HuH-7.5 (cell line): ENCODE measurements around the gene RABGGTA.
"Not testable (repeated sequence)": the region's sequence is repeated elsewhere in the genome, so short reads cannot be mapped to it uniquely, and the experiment has no call there.

ENCODE experiments used
- DNase-seq: peaks from one replicate; pipeline ENCODE4 v3.0.0; 2011; ENCODE audit warnings: low spot score

The RABGGTA gene

DNA sequence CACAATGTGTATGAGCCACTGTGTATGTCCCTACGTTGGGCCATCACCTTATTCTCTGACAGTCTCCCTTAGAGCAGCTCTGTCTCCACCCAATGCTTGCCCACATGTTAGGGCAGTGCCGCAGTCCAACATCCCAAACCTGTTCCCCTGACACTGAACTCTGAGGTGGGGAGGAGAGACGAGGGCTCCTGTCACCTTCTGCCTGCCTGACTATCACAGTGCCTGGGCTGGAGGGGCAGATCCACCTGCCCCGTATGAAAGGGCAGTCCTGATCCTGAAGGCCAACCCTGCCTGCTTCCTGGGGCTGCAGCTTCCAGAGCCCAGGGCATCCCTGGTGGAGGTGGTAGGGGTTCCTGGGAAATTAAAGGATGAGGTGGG, 10.6 kb downstream of the RABGGTA start:
- DNase-seq: no peak

DNA sequence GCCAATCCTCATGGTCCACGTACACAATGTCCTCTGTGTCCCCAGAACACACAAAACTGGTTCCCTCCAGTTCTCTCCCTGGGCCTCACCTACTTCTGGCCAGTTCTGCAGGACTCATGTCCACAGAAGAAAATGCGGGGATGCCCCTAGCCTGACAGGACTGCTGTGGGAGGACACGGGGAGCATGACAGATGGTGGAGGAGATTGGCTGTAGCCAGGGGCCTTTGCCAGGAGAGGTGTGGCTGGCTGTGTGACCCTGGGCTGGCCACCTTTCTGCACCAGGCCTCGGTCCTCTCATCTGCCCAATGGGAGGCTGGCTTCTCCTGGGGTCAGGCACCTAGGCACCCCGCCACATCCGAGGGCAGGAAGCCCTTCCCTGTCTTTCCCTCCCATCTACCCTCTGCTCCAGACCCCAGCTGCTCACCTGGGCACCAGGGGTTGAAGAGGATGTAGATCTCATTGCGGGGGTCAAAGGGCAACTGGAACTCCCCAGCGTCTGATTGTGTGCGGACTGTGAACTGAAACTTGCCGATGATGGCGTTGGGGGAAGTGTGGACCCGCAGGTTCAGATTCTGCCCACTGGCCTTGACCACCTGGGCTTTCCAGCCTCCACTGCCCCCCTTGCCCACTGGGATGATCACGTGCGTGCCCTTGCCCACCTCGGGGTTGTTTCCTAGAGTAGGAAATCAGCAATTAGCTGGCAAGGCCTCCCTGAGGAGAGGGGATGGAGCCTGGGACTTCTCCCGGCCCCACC, 11.2 kb downstream of the RABGGTA start:
- no peak for DNase-seq

DNA sequence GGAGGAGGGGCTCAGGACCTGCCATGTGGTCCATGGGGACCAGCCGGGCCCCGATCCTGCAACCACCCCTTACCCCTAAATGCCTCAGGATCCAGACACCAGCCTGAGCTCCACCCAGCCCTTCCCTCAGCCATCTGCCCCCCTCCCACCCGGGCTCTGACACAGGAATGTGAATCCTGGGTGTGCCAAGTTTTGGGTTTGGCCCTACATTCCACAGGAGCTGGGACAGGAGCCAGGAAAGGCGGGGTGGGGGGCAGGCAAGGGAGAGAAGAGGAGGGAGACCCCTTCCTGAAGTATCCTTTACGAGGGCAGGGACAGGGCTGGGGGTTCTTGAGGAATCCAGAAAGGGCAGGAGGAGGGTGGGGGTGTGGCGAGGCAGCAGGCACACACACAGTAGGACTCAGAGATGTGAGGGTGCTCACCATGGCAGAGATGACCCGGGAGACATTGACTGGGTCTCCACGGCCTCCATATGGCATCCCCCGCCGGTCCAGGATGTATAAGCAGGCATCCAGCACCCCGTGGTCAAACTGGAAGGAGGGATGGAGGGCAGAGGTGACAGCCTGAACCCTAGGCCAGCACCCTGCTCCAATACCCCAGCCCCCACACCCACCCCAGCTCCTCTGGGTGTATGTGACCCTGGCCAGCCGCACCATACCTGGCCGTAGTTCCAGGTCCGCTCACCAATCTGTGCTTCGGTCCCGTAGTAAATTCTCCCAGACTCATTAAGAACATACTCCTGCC, 11.9 kb downstream of the RABGGTA start:
- DNase-seq: no peak

DNA sequence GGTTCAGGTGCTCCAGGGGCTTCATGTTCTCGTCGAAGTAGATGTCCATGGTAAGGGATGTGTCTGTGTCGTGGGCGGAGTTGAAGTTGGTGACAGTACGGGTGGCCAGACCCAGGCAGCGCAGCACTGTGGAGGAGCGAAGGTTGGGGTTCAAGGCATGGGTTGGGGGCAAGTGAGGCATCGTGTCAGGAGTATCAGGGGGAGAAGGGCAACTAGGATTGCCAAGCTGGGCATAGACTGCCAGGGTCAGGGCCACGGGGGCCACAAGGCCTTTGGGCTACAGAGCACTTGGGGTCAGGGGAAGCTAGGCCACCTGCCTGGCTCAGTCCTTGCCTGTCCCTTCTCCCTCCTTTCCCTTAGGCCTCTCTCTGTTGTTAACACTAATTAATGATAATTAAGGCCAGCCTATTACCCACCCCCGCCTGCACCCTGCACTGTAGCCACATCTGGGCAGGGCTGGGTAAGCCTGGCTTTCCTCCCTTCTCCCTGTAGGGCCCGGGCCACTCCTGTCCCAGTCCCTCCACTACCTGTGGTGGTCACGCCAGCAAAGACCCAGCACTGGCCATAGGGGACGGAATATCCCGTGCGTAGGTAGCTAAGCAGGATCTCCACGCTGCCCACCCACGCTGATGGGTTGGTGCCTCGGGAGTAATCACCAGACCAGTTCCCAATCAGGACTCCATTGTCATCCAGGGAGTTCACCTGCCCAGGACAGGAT, 12.7 kb downstream of the RABGGTA start:
- DNase-seq: no peak

- no peak for DNase-seq
These were observed 13.3 kb downstream of the RABGGTA start for GRCh38 chr14:24258119-24258518.

- no peak for DNase-seq
These were observed 14.4 kb downstream of the RABGGTA start for GRCh38 chr14:24256960-24257359.

DNA sequence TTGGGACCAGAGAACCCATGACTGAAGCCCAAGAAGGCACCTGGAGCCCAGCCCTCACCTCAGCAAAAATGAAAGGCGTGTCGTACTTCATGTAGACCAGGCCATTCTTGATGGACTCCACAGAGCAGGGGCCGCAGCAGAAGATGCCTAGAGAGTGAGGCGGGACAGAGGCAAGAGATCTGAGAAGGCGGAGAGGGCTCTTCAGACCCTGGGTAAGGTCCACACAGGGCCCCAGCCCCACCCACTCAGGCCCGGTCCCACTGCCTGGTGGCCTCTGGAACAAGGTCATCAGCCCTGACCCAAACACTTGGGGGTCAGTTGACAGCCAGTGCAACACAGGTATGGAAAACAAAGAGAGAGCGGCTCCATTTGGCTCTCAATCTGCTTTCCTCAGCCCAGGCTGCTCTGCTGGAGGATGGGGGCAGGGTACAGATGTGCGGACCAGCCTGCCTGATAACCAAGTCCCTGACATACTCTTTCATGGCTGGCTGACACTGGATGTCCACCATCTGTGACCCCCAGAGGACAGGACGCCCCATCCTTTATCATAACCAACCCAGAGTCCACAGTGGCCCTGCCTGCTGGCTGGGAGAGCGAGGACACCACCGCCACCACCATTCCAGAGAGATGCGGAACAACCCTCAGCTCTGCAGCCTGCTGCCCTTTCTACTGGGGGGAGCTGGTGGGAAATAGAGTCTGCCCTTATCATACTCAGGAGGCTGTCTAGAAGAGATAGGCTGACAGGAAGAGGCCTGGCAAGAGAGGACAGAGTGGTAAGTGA, 15.3 kb downstream of the RABGGTA start:
- DNase-seq: no peak

DNA sequence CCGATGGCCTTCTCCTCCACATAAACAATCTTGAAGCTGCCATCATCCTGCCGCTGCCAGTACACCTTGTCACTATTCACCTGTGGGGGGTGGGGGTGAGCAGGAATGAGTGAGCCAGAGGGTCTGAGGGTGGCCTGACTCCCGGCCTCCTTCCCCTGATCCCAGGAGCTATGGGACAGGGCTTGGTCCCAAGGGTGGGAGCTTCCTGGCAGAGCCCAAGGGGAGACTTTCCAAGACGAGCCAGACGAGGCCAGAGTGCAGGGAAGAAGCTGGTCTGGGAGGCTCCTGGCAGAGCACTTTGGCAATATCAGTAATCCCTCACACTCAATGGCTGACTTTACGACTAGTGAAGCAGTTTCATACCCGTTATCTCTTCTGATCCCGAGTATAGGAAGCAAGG, 16.0 kb downstream of the RABGGTA start:
- DNase-seq: no peak

DNA sequence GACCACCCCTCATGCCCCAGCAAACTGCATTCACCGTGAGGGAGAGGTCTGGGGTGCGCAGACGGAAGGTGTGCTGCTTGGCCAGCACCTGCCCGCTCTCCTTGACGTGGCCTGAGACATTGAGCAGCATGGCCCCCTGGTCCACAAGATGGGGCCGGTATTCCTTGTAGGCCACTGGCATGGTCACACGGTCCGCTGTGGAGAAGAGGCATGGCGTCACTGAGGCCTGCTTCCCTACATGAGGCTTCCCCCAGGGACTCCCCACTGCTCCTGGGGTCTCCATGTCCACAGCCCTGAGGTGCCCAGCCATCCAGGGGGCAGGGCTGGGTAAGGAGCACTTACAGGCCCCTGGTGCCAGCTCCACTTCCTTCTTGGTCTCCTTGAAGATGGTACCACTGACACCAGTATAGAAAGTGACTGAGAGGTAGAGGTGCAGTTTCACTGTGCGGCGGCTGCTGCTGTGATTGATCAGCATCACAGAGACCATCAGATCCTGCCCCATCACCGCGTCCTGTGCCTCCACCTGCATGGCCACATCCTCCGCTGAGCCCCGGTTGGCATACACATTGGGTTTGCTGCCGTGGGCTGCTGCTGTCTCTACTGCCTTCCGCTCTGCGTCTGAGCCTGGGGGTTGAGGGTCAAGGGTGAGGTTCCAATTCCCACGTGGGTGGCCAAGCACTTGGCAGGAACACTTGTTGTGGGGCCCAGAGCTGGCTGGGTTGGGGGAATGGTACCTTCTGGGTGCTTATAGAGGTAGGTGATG, 16.6 kb downstream of the RABGGTA start:
- no peak for DNase-seq

DNA sequence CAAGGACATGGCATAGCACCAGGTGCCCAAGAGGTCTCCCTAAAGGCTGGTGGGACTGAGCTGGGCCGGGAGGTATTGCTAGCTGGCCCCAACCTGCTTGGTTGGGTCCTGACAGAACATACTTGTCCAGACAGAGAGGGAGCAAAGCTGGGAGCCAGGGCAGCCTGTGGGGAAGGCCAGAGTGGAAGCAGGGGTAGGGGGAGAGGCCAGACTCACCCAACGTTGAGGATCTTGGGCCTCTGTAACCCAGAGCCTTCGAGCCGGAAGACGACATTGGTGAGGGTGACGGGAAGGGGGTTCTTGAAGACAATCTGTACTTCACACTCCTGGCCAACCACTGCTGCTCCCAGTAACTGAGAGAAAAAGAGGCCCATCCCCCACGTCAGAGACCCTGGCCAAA, 17.5 kb downstream of the RABGGTA start:
- DNase-seq: no peak

- no peak for DNase-seq
These were observed 18.9 kb downstream of the RABGGTA start for GRCh38 chr14:24252289-24253124.

DNA sequence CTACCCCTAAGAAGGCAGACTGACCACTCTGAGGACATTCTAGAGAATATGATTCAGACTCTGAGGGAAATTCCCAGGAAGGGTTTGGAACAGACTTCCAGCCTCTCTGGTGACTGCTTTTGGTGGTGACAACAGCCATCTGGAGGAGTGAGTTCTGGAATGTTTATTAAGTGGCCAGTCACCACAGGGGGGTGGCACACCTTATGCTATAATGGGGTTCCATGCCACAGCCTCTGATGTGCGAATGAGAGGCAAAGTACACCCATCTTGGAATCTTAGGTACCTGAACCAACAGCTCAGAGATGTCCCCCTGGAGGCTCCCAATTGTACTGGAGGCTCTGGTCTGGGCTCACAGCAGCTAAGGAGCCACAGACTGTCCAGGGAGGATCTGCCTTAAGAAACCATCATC, 19.5 kb downstream of the RABGGTA start:
- DNase-seq: no peak

GRCh38 chr14:24250354-24250753, 21.0 kb downstream of the RABGGTA start:
- DNase-seq: no peak

GRCh38 chr14:24249230-24250021, 22.0 kb downstream of the RABGGTA start:
- no peak for DNase-seq

DNA sequence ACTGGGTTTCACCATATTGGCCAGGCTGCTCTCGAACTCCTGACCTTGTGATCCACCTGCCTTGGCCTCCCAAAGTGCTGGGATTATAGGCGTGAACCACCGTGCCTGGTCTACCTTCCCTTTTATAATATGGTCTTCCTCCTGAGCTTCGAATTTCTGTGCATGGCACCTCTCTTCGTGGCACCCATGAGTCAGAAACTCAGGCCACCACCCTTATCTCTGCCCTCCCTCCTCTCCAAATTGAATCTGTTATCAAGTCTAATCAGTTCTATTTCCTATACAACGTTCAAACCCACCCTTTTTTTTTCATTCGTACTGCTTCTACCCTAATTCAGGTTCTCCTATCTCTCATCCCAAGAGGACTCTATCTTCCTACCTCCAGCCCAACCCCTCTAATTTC, 24.0 kb downstream of the RABGGTA start:
- no peak for DNase-seq

DNA sequence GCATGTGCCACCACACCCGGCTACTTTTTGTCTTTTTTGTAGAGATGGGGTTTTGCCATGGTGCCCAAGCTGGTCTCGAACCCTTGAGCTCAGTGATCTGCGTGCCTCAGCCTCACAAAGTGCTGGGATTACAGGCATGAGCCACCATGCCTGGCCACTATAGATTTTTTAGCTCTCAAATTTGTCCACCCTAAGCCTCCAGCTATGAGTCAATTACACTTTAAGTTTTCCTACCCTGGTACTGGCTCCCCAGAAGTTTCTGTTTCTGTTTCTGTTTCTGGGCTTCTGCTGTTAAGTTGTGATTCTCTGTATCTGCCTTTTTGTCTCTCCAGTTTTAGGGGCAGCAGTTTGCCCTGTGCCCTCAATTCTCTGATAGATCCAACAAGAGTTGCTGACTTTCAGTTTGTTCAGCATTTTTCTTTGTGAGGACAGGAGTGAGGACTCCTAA, 24.6 kb downstream of the RABGGTA start:
- DNase-seq: no peak

- DNase-seq: not testable (repeated sequence)
These were observed 26.0 kb downstream of the RABGGTA start for GRCh38 chr14:24245350-24245749.

- no peak for DNase-seq
These were observed 28.0 kb downstream of the RABGGTA start for GRCh38 chr14:24243336-24243836.

DNA sequence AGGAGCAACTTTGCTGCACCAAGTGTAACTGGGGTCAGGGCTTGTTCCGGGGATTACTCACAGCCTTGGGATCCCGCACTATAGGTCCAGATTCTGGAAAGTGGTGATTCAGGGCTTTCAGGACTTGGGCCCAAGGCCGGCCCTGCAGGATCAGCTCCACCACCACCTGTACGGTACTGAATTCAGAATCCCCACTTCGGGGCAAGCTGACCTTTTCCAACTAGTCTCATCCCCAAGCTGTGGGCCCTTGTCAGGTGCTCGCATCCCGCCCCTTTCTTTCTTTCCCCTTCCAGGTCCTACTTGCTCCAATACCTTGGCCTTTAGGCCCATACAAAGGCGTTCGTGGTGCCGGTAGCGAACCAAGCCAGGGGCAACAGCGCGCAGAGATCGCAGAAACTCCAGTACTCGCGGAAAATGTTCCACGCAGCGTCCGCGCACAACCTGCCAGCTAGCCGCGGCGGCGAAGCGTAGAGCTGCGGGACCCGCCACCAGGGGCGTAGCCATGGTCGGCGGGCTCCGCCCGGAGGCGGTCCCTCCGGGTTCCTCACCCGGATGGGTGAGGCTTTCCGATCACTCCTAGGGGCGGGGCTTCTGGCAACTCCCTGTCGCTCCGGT, 29.5 kb downstream of the RABGGTA start:
- peak; percentile 89 for DNase-seq
